Measurements from ENCODE around the gene CCDC142.

CCDC142 gene

DNA sequence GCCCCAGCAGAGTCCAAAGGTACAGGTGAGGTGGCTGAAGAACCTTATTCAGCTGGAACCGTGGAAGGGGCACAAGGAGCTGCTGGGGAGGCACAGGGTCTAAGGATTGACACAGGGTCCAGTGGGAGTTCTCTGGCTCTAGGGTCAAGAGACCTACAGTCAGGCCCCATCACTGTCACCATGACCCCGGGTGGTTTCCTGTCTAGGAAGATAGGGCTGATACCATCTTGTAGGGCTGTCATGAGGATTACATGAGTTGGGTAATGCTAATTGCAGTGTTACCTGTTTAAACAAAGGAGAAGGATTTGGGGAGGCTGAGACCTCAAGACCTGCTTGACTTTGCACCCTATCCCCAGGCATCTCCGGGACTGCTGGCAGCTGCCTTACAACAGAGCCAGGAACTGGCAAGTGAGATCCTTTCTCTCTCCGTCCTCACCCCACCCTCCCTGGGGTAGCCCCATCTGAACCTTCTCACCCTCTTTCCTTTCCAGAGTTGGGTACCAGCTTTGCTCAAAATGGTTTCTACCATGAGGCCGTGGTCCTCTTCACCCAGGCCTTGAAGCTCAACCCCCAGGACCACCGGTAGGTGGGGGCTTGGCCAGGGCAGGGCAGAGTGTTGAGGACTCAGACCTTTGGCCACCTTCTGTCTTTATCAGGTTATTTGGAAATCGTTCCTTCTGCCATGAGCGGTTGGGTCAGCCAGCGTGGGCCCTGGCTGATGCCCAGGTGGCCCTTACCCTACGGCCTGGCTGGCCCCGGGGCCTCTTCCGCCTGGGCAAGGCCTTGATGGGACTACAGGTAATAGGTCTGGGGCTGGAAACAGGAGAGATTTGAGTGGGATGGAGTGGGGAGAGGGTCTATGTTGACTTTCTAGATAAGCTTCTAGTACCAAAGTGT, 9.1 kb upstream of the CCDC142 start:
- TF ChIP-seq, protein P1, sequence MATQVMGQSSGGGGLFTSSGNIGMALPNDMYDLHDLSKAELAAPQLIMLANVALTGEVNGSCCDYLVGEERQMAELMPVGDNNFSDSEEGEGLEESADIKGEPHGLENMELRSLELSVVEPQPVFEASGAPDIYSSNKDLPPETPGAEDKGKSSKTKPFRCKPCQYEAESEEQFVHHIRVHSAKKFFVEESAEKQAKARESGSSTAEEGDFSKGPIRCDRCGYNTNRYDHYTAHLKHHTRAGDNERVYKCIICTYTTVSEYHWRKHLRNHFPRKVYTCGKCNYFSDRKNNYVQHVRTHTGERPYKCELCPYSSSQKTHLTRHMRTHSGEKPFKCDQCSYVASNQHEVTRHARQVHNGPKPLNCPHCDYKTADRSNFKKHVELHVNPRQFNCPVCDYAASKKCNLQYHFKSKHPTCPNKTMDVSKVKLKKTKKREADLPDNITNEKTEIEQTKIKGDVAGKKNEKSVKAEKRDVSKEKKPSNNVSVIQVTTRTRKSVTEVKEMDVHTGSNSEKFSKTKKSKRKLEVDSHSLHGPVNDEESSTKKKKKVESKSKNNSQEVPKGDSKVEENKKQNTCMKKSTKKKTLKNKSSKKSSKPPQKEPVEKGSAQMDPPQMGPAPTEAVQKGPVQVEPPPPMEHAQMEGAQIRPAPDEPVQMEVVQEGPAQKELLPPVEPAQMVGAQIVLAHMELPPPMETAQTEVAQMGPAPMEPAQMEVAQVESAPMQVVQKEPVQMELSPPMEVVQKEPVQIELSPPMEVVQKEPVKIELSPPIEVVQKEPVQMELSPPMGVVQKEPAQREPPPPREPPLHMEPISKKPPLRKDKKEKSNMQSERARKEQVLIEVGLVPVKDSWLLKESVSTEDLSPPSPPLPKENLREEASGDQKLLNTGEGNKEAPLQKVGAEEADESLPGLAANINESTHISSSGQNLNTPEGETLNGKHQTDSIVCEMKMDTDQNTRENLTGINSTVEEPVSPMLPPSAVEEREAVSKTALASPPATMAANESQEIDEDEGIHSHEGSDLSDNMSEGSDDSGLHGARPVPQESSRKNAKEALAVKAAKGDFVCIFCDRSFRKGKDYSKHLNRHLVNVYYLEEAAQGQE (IDR thresholded peaks at IDR 0.05; ENCODE audit: insufficient read depth in 1 of 2, low read depth in 2 of 2, low read length in 2 of 2), result no peak

DNA sequence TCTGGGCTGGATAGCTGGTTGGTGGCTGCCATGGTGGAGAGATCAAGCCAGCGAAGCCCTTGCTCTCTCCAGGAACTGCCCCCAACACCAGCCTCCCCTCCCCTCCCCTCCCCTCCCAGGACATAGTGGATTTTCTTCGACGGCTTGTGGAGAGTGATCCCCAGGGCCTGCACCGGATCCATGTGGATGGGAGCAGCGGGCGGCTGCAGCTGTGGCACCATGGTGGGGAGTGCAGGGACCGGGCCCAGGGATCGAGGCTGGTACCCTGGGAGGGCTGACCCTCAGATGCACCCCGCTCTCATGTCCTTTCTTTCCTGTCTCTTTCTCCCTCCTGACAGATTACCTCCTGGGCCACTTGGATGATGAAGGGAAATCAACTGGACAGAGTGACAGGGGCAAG, 7.1 kb upstream of the CCDC142 start:
- TF ChIP-seq TAF1 (IDR thresholded peaks at IDR 0.05; ENCODE audit: borderline replicate concordance, insufficient read depth, low read length), result no peak
- no peak for TF ChIP-seq POLR2AphosphoS5 (IDR thresholded peaks at IDR 0.05; ENCODE audit: low read depth, low read length)
- TF ChIP-seq, protein P1 (IDR thresholded peaks at IDR 0.05; ENCODE audit: insufficient read depth in 1 of 2, low read depth in 2 of 2, low read length in 2 of 2), result no peak
- no peak for TF ChIP-seq FOXP2 (optimal IDR thresholded peaks at IDR 0.05; ENCODE audit: borderline replicate concordance, extremely low read depth, extremely low read length, insufficient read depth)
- no peak for TF ChIP-seq SIN3A (IDR thresholded peaks at IDR 0.05; ENCODE audit: borderline replicate concordance, insufficient read depth, low read length)

GRCh38 chr2:74488643-74489481, 6.1 kb upstream of the CCDC142 start:
- no peak for TF ChIP-seq FOXP2 (optimal IDR thresholded peaks at IDR 0.05; ENCODE audit: borderline replicate concordance, extremely low read depth, extremely low read length, insufficient read depth)
- no peak for TF ChIP-seq TAF1 (IDR thresholded peaks at IDR 0.05; ENCODE audit: borderline replicate concordance, insufficient read depth, low read length)
- no peak for TF ChIP-seq POLR2AphosphoS5 (IDR thresholded peaks at IDR 0.05; ENCODE audit: low read depth, low read length)
- TF ChIP-seq, protein P1 (IDR thresholded peaks at IDR 0.05; ENCODE audit: insufficient read depth in 1 of 2, low read depth in 2 of 2, low read length in 2 of 2), result no peak
- TF ChIP-seq SIN3A (IDR thresholded peaks at IDR 0.05; ENCODE audit: borderline replicate concordance, insufficient read depth, low read length), result no peak

GRCh38 chr2:74486141-74486540, 3.3 kb upstream of the CCDC142 start:
- TF ChIP-seq POLR2AphosphoS5 (IDR thresholded peaks at IDR 0.05; ENCODE audit: low read depth, low read length) (no peak), TAF1 (IDR thresholded peaks at IDR 0.05; ENCODE audit: borderline replicate concordance, insufficient read depth, low read length) (no peak)
- TF ChIP-seq, protein P1 (IDR thresholded peaks at IDR 0.05; ENCODE audit: insufficient read depth in 1 of 2, low read depth in 2 of 2, low read length in 2 of 2), result no peak

Data from PFSK-1 (cell line).